B cell (primary cell): ENCODE measurements around the gene STK16. TPM values are rescaled to one million over a fixed set of nuclear protein-coding genes. Genes with fewer than 3 reads are reported as not detected.
A peak's percentile ranks its signal among the peaks of the same experiment; 100 is the strongest.

Source experiments
- ATAC-seq: fragments of 200-7000 bp; cut with Tn5 transposase; one replicate; pipeline ENCODE4 v1.10.0; 2021; ENCODE audit warnings: low read depth, mild to moderate bottlenecking, moderate number of reproducible peaks, moderate library complexity
- CTCF ChIA-PET: fragments of 350-600 bp; sonication (Branson Sonifier 250); formaldehyde crosslinking; loops from one replicate; lab custom pipeline; 2021; ENCODE audit warnings: antibody characterized with exemption, inconsistent platforms; lab: Charles Lee
- POLR2A ChIA-PET: fragments of 350-600 bp; sonication (Branson Sonifier 250); formaldehyde crosslinking; loops from one replicate; lab custom pipeline; 2021; ENCODE audit warnings: antibody characterized with exemption; lab: Charles Lee
- DNase-seq: peaks from one replicate; pipeline ENCODE4 v3.0.0; 2013
- H2AFZ ChIP-seq: 2 replicates; pipeline ENCODE4 v1.6.1; 2012; ENCODE audit warnings: mild to moderate bottlenecking, low read depth, low read length; ENCODE audit not compliant: insufficient read depth, poor library complexity, severe bottlenecking
- H3K27ac ChIP-seq, 2 donors: 1 replicate in 1 of 2; 2 replicates in 1 of 2; pipeline ENCODE4 v1.5.1; 2012 to 2013; ENCODE audit warnings: low read length in 2 of 2, mild to moderate bottlenecking in 2 of 2, moderate library complexity in 1 of 2
- H3K27me3 ChIP-seq, 4 experiments: fragments of 200-600 bp in 1 of 4; sonication (generic) in 1 of 4; replicated peaks in 1 of 4; 1 replicate in 2 of 4; 2 replicates in 2 of 4; pipeline versions ENCODE4 v1.6.1 to v1.7.0; 2013 to 2016; ENCODE audit warnings: low read length in 3 of 4, mild to moderate bottlenecking in 2 of 4, mixed read lengths in 1 of 4, moderate library complexity in 1 of 4; ENCODE audit not compliant: insufficient read depth in 4 of 4, control insufficient read depth in 3 of 4; ENCODE audit errors: control extremely low read depth in 1 of 4
- H3K36me3 ChIP-seq, 2 experiments: replicated peaks in 1 of 2; 1 replicate in 1 of 2; 2 replicates in 1 of 2; pipeline versions ENCODE4 v1.6.1 to v1.7.1; 2013; ENCODE audit warnings: low read length in 1 of 2; ENCODE audit not compliant: insufficient read depth in 2 of 2, control insufficient read depth in 1 of 2; ENCODE audit errors: control extremely low read depth in 1 of 2, extremely low read depth in 1 of 2
- H3K4me1 ChIP-seq, 2 donors: fragments of 200-600 bp in 1 of 2; sonication (generic) in 1 of 2; 1 replicate in 1 of 2; 2 replicates in 1 of 2; pipeline versions ENCODE4 v1.5.1 to v1.6.1; 2013 to 2017; ENCODE audit warnings: low read length in 2 of 2; ENCODE audit not compliant: control insufficient read depth in 2 of 2, insufficient read depth in 2 of 2
- H3K4me2 ChIP-seq: replicated peaks from 2 replicates; pipeline ENCODE3; 2012; ENCODE audit warnings: mild to moderate bottlenecking, low read depth, low read length; ENCODE audit not compliant: poor library complexity, severe bottlenecking
- H3K4me3 ChIP-seq, 5 experiments: fragments of 200-600 bp in 1 of 5; sonication (generic) in 1 of 5; 1 replicate in 3 of 5; 2 replicates in 2 of 5; pipeline versions ENCODE4 v1.5.1 to v1.7.0; 2011 to 2016; ENCODE audit warnings: low read length in 4 of 5, mild to moderate bottlenecking in 4 of 5, low read depth in 2 of 5, control low read depth in 1 of 5, moderate library complexity in 1 of 5; ENCODE audit not compliant: insufficient read depth in 1 of 5; ENCODE audit errors: control extremely low read depth in 1 of 5, extremely low read depth in 1 of 5
- H3K79me2 ChIP-seq: fragments of 200-600 bp; sonication (generic); one replicate; pipeline ENCODE4 v1.6.0; 2016; ENCODE audit warnings: low read length; ENCODE audit not compliant: control insufficient read depth, insufficient read depth
- H3K9ac ChIP-seq: fragments of 200-600 bp; sonication (generic); 2 replicates; pipeline ENCODE4 v1.6.1; 2017; ENCODE audit warnings: mild to moderate bottlenecking, low read length, moderate library complexity
- H3K9me3 ChIP-seq, 3 donors: one replicate each; pipeline versions ENCODE4 v1.6.1 to v1.7.1; 2013; ENCODE audit warnings: low read length in 2 of 3; ENCODE audit not compliant: control insufficient read depth in 2 of 3, insufficient read depth in 1 of 3; ENCODE audit errors: control extremely low read depth in 1 of 3
- H4K20me1 ChIP-seq: 2 replicates; pipeline ENCODE4 v1.6.0; 2012; ENCODE audit warnings: mild to moderate bottlenecking, low read length; ENCODE audit not compliant: insufficient read depth, control insufficient read depth, poor library complexity, severe bottlenecking
- H3K27ac Mint-ChIP-seq: one replicate; pipeline ENCODE4 v1.8.0; 2021; ENCODE audit warnings: mixed read lengths
- H3K27me3 Mint-ChIP-seq: one replicate; pipeline ENCODE4 v1.8.0; 2021; ENCODE audit warnings: mixed read lengths
- H3K4me1 Mint-ChIP-seq: one replicate; pipeline ENCODE4 v1.8.0; 2021; ENCODE audit warnings: mixed read lengths
- H3K4me3 Mint-ChIP-seq: one replicate; pipeline ENCODE4 v1.8.0; 2021; ENCODE audit warnings: mixed read lengths
- H3K9me3 Mint-ChIP-seq: one replicate; pipeline ENCODE4 v1.8.0; 2022; ENCODE audit warnings: mixed read lengths; ENCODE audit not compliant: insufficient read depth
- EZH2 ChIP-seq: IDR thresholded peaks from 2 replicates; pipeline ENCODE4 v1.6.1; 2012; ENCODE audit warnings: borderline replicate concordance, low read depth, mild to moderate bottlenecking, moderate library complexity, low read length; ENCODE audit not compliant: insufficient read depth, poor library complexity, severe bottlenecking
- WGBS: methylation state at CpG from one replicate; pipeline ENCODE4 v1.1.5; 2013; ENCODE audit warnings: missing lambda C conversion rate; ENCODE audit not compliant: insufficient coverage; 5-methylcytosine and 5-hydroxymethylcytosine counted together
- intact Hi-C: fragments of 100-400 bp; cut with micrococcal nuclease; formaldehyde crosslinking; loops from one replicate; pipeline ENCODE4 v1.10.0; 2022
- polyA plus RNA-seq: library from polyadenylated mRNA; depleted of rRNA; stranded (reverse); fragments of >200 nt; gene quantifications from 2 replicates; pipeline ENCODE4 v1.2.3, GENCODE V29; 2012
- total RNA-seq, 2 donors: library from RNA; stranded (reverse); fragments of 120-200 nt in 1 of 2; gene quantifications; 1 replicate in 1 of 2; 2 replicates in 1 of 2; pipeline versions ENCODE4 v1.2.3 to v1.2.4, GENCODE V29; 2013 to 2022
- TF ChIP-seq, protein P1 (sequence below): fragments of 200-600 bp; IDR thresholded peaks from one replicate; pipeline ENCODE4 v1.8.0; 2022; ENCODE audit warnings: antibody characterized with exemption, mild to moderate bottlenecking

STK16 gene
- total and polyA plus RNA-seq, 2 donors (not counting 1 experiment from before 2014, with no cell fraction given), result 29.0 to 60.1 TPM

DNA sequence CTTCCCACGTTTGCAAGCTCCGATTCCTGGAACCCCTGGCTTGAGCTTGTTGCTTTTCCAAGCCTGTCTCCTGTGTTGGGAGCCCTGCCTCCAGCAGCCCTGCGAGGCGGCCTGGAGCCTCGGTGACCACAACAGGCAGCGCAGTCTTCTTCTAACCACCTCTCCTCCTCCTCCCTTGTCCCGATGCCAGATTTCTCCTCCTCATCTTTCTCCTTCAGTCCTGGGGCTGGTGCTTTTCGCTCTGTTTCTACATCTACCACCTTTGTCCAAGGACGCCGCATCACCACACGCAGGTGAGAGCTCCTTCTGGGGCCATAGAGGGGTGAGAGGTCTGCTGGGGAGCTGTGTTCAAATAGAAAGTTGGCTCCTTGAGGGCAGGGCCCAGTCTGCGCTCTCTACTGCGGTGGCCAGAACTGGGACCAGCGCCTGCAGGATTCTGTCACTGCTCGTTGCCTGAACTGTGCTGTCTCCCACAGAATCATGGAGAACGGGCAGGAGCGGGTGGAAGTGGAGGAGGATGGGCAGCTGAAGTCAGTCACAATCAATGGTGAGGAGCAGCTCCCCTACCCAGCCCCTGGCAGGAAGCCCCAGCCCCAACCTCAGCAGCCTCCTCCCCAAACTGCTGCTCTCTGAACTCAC lies 37.8 kb downstream of the STK16 start:
- H3K27me3 Mint-ChIP-seq, result no peaks in the 10 kb centered on the region
- H3K4me1 Mint-ChIP-seq, result peaks cover 28% of the 10 kb centered on the region
- H3K9me3 Mint-ChIP-seq, result no peaks in the 10 kb centered on the region
- H3K4me2 ChIP-seq, result no peak overlapping the region
- peaks cover 50% of the 10 kb centered on the region for H4K20me1 ChIP-seq
- peaks cover 2 to 62% of the 10 kb centered on the region in 2 experiments for H3K36me3 ChIP-seq
- peaks cover 23 to 31% of the 10 kb centered on the region in 2 donors for H3K4me1 ChIP-seq
- H3K4me3 Mint-ChIP-seq, result no peak overlapping the region
- TF ChIP-seq, protein P1, sequence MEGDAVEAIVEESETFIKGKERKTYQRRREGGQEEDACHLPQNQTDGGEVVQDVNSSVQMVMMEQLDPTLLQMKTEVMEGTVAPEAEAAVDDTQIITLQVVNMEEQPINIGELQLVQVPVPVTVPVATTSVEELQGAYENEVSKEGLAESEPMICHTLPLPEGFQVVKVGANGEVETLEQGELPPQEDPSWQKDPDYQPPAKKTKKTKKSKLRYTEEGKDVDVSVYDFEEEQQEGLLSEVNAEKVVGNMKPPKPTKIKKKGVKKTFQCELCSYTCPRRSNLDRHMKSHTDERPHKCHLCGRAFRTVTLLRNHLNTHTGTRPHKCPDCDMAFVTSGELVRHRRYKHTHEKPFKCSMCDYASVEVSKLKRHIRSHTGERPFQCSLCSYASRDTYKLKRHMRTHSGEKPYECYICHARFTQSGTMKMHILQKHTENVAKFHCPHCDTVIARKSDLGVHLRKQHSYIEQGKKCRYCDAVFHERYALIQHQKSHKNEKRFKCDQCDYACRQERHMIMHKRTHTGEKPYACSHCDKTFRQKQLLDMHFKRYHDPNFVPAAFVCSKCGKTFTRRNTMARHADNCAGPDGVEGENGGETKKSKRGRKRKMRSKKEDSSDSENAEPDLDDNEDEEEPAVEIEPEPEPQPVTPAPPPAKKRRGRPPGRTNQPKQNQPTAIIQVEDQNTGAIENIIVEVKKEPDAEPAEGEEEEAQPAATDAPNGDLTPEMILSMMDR, result no peak
- POLR2A ChIA-PET, result interaction anchor here (1.4 kb wide), 1 partner anchor 28 kb away, joined by 3 read pairs; no protein-coding TSS in a partner anchor
- no peaks in the 10 kb centered on the region for H3K27me3 ChIP-seq
- no peak for DNase-seq
- no peak overlapping the region for H3K27ac ChIP-seq
- H3K27ac Mint-ChIP-seq, result peak overlapping the region; percentile 56
- intact Hi-C loops, result no loop called here
- WGBS, result 97% methylated on average over 11 of the region's 17 CpGs
- ATAC-seq, result no peak
- H2AFZ ChIP-seq, result no peak overlapping the region
- no peak overlapping the region for H3K9ac ChIP-seq
- no peaks in the 10 kb centered on the region for H3K9me3 ChIP-seq
- H3K79me2 ChIP-seq, result no peaks in the 10 kb centered on the region
- no peak overlapping the region for H3K4me3 ChIP-seq
- CTCF ChIA-PET, result interaction anchor here (0.8 to 15.8 kb wide), 5 partner anchors 10 to 106 kb away, joined by 3 to 239 read pairs (median 3); partner anchors contain the start of gene CNPPD1

DNA sequence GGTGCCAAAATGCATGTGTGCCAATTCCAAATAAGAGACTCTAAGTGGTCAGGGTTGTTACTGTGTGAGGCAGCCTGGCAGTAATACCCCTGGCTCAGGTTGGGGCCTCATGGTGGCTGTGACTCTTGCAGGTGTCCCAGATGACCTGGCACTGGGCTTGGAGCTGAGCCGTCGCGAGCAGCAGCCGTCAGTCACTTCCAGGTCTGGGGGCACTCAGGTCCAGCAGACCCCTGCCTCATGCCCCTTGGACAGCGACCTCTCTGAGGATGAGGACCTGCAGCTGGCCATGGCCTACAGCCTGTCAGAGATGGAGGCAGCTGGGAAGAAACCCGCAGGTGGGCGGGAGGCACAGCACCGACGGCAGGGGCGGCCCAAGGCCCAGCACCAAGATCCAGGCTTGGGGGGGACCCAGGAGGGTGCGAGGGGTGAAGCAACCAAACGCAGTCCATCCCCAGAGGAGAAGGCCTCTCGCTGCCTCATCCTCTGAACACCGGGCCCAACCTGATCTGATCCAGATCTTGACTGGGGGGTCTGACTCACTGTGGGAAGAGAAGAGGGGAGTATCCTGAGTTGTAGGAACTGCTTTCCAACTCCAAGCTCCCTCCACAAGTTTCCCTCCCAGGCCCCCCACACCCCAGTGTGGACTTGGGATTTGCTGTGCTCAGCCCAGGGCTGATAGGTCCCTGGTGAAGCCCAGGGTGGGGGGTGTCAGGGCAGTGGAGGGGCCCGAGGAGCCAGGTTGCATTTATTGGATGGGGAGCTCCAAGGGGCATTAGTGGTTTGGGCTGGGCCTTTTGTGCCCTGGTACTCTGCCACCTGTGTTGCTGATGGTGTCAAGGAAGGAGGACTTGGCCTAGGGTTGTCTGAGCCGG lies 39.5 kb downstream of the STK16 start:
- H3K9me3 Mint-ChIP-seq, result no peaks in the 10 kb centered on the region
- no peak overlapping the region for H2AFZ ChIP-seq
- no peak for DNase-seq
- H3K27me3 Mint-ChIP-seq, result no peaks in the 10 kb centered on the region
- ChIA-PET POLR2A (interaction anchor here (1.4 kb wide), 1 partner anchor 10 kb away, joined by 5 read pairs; no protein-coding TSS in a partner anchor), CTCF (interaction anchor here (15.8 kb wide), 1 partner anchor 9 kb away, joined by 239 read pairs; no protein-coding TSS in a partner anchor)
- no peak overlapping the region for H3K9ac ChIP-seq
- 97% methylated on average over 15 of the region's 16 CpGs for WGBS
- H3K79me2 ChIP-seq, result no peaks in the 10 kb centered on the region
- H3K27ac Mint-ChIP-seq, result no peak overlapping the region
- no peak overlapping the region for H3K4me3 Mint-ChIP-seq
- peaks cover 49% of the 10 kb centered on the region for H4K20me1 ChIP-seq
- peaks cover 14 to 19% of the 10 kb centered on the region in 2 donors for H3K4me1 ChIP-seq
- peaks cover 17% of the 10 kb centered on the region for H3K4me1 Mint-ChIP-seq
- H3K4me3 ChIP-seq, result no peak overlapping the region
- intact Hi-C loops, result no loop called here
- peaks cover 2 to 62% of the 10 kb centered on the region in 2 experiments for H3K36me3 ChIP-seq
- no peaks in the 10 kb centered on the region for H3K9me3 ChIP-seq
- no peak for ATAC-seq
- no peaks in the 10 kb centered on the region for H3K27me3 ChIP-seq
- no peak overlapping the region for H3K27ac ChIP-seq
- TF ChIP-seq, protein P1, result no peak
- no peak for TF ChIP-seq EZH2
- H3K4me2 ChIP-seq, result no peak overlapping the region
